ENCODE measurements around the gene GLS.

The GLS gene

DNA sequence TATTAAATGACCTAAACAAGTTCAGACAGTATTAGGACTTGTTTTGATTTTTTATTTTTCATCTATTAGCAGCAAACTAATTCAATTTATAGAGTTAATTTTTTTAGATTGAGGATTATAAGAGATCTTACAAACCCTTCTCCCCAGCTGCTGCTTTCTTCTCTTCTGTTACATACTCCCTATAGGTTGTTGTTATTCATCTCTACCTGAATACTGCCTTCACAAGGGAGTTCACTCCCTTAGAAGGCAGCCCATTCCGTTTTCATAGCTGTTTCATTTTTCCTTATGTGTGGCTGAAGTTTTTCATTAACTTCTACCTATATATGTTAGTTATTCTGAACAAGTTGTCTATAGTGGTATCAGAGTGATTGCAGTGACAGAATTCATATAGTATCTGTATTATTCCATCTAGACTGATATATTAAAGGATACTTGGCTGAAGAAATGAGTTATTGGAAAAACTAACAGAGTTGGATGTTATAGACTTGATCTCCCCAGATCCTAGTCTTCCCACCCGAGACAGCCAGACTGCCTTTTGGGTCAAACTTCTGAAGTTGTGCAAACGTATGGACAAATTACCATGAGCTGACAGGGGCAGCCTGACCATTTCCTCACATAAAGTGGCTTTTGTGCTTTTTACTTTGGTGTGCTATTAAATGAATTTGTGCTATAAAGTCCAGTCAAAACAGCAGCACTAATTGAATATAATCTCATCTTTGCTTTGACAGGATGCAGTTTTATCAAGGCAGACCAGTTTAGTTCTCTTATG is 8.7 kb downstream of the GLS start:
- no peak for DNase-seq

DNA sequence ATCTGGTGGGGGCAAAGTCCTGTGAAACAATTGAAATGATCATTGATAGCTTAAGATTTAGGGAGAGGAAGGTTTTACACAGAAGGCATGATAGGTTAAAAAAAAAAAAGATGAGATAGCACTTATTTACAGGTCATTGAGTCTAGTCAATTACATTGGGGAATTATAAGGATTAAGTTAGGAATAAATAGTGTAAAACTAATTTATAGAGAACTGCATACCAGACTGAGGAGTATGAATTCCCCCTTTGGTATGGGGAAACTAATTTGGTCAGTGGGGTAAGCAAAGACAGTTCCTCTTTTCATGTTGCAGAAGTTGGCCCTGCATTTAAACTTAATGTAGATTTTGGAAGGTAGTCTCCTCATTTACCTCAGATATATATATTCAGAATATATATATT is 10.8 kb downstream of the GLS start:
- DNase-seq, result no peak

DNA sequence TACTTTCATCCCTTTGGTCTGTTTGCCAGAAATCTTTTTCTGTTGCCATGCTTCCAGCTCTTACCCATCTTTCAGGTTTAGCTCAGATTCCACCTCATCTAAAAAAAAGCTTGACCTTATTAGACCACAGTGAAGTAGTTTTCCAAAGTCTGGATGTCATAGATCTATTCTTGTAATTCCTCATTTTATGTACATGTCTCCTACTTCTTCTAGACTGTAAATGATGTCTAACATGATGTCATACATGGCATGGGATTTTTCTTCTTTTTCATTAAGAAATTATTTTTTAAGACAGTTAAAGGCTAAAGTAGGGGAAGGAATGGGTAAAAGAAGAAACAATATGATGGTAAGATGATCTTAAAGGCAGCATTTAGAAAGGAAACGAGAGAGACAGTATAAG is 11.3 kb downstream of the GLS start:
- DNase-seq, result no peak

DNA sequence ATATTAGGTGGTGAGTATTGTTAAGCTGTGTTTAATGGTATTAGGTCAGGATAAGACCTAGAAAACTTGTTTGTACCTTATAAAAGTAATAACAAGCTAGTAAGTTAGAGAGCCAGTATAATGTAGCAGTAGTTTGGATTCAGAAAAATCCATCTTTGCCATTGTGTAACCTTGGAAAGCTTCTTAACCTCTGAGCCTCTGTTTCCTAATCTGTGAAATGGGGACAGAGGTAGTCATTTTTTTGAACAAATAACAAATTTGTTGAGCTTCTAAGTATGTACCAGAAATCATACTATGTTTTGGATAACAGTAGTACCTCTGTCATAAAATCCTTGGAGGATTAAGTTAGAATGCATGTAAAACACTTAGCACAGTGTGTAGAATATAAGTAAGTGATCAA is 12.5 kb downstream of the GLS start:
- DNase-seq, result no peak

DNA sequence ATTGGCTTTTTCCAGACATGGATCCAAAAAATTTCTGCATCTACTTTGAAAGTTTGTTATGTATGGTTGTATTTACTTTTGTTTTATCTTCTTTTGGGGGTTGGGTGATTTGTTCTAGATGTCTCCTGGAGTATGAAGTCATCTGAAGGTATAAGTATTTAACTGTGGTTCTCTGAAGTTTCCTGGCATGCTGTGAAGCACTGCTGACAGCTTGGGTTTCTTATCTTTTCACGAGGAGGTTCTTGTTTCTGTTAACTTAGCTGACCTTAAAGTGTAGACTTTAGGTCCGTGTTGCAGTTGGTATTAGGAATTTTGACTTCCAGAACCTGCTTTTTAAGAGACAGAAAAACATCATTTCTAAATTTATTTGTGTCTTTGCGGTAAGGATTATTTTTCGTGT is 15.9 kb downstream of the GLS start:
- no peak for DNase-seq

DNA sequence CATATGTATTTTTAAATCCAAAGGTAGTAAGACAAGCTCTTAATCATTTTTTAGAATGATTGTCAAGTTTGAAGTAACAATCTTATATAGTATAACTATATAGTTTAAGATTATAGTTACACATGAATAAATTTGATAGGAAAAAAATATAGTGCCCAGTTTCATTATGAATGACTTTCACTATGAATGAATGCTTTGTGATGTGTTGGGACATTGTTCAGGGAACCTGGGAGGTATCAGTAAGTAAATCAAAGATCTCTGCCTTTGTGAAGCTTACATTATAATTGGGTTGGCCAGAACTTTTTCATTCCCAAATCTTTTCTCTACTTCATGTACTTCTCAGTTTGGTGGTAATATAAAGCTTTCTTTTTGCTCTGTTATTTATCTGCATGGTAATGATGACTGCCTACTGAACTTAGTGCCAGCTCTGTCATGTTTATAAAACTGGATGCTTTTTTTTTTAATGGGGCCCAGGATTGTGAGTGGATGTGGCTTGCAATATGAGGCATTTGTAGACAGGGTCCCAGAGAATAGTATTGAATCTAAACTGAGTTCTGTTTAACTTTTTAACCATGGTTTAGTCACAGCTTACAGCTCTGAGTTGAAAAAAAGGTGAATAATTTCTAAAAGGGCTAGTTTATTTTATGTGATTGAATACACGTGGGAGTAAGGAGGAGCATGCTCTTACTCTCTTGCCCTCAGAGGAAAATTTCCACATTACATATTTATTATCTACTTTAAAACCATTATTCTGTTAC is 23.3 kb downstream of the GLS start:
- DNase-seq, result no peak

DNA sequence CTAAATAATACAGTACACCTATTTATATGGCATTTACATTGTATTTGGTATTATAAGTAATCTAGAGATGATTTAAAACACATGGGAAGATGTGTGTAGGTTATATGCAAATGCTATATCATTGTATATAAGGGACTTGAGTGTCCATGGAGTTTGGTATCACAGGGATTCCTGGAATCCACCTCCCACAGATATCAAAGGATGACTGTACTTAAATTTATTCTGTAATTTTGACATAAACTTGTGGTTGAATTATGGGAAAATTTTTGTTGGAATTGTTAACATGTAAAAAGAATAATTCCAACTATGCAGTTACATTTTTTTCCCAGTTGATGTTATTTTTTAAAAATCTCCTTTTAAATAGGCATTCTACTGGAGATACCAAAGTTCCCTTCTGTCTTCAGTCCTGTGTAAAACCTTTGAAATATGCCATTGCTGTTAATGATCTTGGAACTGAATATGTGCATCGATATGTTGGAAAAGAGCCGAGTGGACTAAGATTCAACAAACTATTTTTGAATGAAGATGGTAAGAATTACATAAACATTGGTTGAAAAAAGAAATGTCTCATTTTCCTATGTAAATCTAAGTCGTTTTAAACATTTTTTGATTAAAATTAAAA is 24.1 kb downstream of the GLS start:
- DNase-seq, result no peak

DNA sequence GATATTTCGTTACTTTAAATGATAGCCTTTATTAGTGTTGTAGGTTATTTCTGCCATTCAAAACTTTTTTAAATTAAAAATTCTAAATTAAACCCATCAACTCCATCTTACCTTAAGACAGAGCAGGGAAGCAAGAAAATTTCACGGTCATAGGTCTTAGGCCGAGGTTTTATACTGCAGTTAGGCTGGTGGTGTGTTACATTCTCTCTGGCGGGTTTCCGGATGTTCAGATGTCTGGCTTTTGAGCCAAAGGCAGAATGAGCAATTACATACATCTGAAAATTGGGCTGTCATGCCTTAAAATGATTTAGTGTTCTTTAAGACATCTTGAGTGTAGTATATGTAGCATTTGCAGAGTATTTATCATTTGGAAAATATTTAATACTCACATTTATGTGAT is 27.9 kb downstream of the GLS start:
- DNase-seq, result no peak

DNA sequence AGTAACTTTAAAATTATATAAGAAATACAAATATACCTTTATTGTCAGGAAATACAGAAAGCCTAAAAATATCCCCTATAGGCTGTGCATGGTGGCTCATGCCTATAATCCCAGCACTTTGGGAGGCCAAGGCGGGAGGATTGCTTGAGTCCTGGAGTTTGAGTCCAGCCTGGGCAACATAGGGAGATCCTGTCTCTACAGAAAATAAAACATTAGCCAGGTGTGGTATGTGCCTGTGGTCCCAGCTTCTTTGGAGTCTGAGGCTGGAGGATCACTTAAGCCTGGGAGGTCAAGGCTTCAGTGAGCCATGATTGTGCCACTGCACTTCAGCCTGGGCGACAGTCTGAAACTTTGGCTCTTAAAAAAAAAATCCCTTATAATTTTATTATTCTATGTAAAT is 29.1 kb downstream of the GLS start:
- DNase-seq, result no peak

DNA sequence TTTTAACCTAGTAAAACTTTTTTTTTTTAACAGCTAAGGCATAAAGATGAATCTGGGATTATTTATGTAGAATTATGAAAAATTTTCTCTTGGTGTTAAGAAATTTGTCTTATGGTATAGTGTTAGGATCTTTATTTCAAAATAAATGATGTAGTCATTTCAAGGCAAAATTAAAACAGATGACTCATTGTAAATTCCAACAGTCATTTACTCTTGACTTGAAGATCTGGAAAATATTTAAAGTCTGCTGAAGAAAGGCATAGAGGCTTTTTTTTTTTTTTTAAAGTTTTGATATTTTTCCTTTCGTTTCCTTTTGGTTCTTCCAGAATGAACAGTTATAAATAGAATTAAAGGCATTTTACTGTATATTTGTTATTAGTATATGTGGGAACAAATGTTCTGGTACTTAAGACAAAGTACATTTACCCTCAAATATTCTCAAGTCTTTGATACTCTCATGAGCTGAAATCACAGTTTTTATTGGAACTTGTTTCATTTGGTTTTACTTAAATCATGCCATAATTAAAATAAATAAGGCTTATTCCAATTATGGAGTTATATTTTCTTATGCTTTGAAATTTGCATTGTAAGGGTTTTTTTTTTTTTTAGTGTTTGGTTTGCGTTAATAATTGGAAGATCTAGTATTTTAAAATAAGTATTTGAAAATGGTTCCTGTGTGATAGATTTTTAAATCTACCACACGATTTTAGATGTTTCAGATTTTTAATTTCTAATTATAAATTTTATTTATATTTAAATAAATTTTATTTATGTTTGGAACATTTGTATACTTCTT is 29.9 kb downstream of the GLS start:
- DNase-seq, result no peak

DNA sequence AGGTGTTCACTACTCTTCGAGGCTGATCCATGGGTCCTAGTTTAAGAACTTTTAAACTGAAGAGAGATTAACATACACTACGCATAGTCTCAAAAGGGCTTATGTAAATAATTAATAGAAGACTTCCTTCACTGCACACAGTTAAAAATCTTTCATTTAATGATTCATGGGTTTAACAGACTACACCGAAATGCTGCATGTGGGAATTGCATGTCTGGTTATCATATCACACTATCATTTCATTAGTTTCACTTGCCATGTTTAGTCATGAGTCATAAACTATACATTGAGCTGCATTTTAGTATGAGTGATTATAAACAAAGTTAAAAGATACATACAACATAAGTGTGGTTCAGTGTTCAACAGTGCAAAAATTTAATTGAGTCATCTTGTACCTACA is 31.2 kb downstream of the GLS start:
- no peak for DNase-seq

DNA sequence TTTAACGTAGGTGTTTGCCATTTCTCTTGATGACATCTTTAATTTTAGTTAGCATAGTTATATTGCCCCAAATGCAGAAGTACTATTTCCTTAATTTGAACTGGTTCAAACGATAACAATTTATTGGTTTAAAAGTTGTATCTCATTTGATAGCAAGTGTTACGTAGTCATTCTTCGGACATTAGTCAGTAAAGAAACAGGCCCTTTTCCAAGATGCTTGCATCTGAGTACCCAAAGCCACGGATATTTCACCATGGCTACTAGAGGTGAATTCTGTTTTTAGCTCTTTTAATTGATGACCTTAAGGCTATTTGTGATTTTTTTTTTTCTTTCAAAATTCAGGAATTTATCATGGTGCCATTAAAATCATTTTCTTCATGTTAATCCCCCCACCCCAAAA is 32.1 kb downstream of the GLS start:
- no peak for DNase-seq

DNA sequence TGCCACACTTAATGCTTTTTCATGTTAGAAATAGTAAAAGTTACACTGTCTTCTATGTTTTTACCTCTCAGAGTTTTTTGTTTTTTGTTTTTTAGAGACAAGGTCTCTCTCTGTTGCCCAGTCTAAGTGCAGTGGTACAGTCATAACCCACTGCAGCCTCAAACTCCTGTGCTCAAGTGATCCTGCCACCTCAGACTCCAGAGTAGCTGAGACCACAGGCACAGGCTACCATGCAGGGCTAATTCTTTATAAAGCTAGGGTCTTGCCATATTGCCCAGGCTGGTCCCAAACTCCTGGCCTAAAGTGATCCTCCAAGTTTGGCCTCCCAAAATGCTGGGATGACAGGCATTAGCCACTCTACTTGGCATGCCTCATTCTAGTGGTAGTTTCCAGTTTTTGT is 33.1 kb downstream of the GLS start:
- no peak for DNase-seq

DNA sequence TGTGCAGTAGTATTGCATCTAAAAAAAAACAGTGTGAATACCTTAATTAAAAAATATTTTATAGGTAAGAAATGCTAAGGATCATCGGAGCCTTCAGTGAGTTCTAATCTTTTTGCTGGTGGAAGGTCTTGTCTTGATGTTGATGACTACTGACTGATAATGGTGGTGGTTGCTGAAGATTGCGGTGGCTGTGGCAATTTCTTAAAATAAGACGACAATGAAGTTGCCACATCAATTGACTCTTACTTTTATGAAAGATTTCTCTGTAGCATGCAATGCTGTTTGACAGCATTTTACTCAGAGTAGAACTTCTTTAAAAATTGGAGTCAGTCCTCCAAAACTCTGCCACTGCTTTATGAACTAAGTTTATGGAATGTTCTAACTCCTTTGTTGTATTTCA is 36.2 kb downstream of the GLS start:
- no peak for DNase-seq

DNA sequence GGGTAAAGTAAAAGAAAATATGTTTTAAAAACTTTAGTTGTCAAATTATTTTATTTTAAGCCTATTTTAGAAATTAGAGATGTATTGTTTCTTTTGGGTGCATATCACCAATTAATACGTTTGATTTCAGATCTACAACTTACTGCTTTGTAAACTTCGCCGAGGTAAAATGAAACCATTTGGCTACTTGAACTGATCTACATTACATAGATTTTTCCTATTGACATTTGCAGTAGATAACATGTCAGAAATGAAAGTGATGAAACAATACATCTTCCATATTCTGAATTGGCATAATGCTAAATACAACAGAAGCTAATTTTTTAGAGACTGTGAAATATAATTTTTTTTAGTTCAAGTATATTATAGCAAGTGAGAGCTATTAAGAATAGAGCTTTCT is 39.5 kb downstream of the GLS start:
- DNase-seq, result no peak

DNA sequence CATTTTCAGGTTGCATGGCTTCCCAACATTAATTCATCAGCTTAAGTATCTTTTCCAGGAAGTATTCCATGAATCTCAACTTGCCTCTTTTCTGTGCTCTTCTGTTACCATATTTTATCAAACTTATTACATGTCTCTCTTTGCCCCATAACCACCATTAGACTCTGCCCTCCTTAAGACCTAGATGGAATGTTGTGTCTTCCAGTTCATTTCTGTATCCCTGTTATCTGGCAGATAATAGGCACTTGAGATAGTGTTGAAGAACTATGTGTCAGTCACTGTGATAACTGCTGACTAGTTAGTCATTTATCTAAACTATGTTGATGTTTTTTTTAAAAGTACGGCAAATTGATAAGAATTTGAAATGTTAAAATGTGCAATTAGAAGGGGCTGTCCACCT is 41.8 kb downstream of the GLS start:
- no peak for DNase-seq

DNA sequence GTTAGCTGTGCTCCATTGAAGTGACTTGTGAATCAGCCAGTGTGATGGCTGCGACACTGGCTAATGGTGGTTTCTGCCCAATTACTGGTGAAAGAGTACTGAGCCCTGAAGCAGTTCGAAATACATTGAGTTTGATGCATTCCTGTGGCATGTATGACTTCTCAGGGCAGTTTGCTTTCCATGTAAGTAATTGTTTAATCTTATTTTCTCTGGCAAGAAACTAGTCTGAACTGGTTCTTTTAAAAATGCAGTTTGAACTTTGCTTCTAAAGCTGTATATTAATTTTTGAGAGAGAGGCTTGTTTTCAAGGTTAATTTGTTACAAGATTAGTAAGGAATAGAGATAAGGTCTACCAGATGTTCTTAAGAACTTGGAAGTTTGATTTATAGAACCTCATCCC is 46.7 kb downstream of the GLS start:
- DNase-seq, result no peak

DNA sequence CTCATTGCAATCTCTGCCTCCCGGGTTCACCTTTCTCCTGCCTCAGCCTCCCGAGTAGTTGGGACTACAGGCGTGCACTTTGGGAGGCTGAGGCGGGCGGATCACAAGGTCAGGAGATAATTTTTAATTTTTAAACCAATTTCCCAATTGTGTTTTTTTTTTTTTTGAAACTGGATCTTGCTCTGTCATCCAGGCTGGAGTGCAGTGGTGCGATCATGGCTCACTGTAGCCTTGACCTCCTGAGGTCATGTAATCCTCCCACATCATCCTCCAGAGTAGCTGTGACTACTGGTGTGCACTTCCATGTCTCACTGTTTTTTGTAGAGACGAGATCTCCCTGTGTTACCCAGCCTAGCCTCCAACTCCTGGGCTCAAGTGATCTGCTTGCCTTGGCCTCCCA is 49.3 kb downstream of the GLS start:
- no peak for DNase-seq

DNA sequence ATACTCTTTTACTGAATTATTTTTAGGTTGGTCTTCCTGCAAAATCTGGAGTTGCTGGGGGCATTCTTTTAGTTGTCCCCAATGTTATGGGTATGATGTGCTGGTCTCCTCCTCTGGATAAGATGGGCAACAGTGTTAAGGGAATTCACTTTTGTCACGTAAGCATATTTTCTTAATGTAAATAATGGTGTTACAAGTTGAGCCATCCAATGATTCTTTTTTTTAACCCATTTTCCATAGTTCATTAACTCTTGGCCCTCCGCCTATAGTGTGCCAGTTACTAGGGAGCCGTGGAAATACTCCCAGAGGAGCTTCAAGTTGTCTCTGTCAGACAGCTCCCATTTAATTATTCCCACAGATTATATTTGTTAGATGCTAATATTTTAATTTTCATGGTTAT is 49.8 kb downstream of the GLS start:
- peak; percentile 44 for DNase-seq

DNA sequence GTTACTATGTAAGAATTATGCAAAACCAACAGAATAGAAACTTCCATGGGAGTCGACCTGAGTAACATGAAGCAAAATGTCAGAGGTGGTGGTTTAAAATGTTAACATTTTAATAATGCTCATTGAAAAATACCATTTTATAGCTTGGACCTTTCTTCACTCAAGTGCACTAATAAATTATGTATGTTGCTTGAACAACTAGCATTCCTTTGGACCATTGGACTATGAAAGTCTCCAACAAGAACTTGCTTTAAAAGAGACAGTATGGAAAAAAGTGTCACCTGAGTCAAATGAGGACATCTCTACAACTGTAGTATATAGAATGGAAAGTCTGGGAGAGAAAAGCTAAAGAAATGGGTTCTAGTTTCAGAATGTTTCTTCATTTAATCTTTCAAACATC is 51.9 kb downstream of the GLS start:
- no peak for DNase-seq

DNA sequence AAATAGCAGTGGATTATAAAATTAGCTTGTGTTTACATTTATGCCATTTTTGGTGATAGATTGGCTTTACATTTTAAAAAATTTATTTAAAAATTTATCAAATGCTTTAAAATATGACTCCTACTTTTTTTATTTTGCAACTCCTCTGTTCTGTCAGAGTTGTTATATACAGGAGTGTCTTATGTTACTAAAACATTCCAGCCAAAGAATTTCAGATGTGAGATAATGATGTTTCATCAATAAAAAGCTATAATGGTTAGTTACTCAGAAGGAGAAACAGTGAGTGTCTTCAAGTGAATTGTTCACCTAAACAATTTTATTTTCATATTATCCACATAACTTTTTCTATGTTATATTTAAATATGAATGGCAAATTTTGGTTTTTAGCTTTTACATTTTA is 52.7 kb downstream of the GLS start:
- no peak for DNase-seq

DNA sequence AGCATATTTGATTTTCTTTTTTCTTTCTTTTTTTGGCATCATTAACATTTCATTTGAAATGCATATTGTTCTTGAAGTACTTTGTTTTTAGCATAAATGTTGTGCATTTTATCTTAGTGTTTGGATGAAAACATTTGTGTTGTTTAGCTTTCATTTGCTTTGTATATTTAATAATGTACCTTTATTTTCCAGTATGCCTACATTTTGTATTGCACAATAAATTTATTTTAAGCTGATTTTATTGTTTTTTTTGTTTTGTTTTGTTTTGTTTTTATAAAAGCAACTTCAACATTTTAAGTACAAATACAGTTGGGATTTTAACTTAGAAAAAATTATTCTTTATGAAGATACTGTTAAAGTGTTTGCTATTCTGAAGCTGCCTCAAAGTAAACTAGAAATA is 54.4 kb downstream of the GLS start:
- no peak for DNase-seq

DNA sequence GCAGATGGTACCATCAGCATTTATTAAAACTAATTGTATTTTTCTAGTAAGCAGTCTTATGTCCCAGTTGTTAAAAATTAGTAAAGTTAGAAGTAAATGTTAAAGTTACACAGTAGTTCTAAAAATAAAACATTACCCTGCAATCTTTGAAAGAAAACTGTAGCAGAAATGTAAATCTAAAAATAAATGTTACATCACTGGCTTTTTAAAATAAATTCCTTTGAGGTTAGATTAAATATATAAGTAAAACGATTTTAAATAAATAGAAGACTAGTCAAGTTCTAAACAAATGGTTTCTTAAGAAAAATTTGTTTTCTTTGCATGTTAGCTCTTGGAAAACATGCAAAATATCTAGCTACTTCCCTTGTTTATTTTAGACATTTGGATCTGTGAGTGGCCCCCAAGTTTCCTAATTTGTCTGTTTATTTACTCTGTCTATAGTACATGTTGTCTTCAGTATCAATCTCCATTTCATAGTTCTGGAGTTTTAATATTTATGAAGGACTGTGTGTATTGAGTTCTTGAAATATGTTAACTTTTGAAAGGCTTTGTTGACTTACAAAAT is 58.2 kb downstream of the GLS start:
- no peak for DNase-seq
